Posterior cingulate gyrus (tissue), 11 donors: ENCODE measurements around the gene HABP4.
A peak's percentile ranks its signal among the peaks of the same experiment; 100 is the strongest.
"Not testable (repeated sequence)": the region's sequence is repeated elsewhere in the genome, so short reads cannot be mapped to it uniquely, and the experiment has no call there.

Experiments
- DNase-seq, 10 donors: peaks; one replicate each; pipeline versions ENCODE4 v3.0.0 to v3.0.0-alpha.2; 2020 to 2021; ENCODE audit warnings: mixed read lengths in 3 of 10
- intact Hi-C: fragments of 100-400 bp; cut with DNase I; formaldehyde crosslinking; loops from one replicate; pipeline ENCODE4 v1.15.1; 2023

Gene HABP4

DNA sequence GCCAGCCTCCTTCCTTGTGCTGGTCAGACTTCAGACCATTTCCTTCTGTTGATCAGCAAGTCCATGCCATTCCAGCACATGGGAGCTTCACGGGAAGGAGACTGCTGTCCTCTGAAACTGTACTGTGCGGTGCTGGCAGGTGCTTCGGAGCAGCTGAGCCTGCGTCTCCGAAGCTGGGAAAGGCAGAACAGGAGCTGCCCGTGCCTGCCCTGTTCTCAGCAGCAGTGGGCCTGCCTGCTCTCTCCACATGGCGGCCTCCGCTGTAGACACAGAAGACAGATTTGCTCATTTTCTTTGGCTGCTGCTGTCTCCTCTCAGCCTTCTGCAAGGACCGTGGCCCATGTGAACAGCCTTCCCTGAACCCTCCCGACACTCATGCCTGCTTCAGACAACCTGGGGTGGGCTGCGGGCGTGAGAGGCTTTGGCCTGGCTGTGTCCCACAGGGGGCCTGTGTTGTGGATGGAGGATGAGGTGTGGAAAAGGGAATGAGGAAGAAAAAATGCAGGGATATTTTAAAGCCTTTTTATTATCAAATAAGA, 43.1 kb downstream of the HABP4 start:
- DNase-seq = peak in 3 of 10 donors; percentile 52 to 90 (median 81)
- intact Hi-C loops = no loop called here

- peak in 1 of 10 donors; percentile 70 for DNase-seq
- intact Hi-C loops = no loop called here
Observed at GRCh38 chr9:96493757-96494156, 43.8 kb downstream of the HABP4 start.

- DNase-seq = peak in 1 of 10 donors; percentile 71
- intact Hi-C loops = no loop called here
Observed at GRCh38 chr9:96494215-96494800, 44.3 kb downstream of the HABP4 start.

DNA sequence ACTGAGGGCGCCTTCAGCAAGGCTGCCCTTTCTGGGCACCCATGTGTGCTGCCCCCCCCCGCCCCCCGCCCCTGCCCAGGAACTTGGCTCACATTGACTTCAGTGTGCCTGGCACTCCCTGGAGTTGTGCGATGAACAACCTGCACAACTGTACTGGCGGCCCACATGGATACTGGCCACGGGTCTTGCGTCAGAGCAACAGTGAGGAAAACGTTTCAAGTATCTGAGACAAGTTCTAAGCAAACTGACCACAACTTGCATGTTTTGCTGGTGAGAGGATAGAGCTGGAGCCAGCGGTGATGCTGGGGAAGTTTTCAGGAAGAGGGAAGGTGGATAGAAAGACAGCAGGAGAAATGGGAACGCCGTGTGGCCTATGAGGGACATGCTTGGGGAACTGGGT, 45.4 kb downstream of the HABP4 start:
- DNase-seq = no peak
- intact Hi-C loops = loop anchor here (5.0 kb wide), 1 partner anchor 57 kb away; no protein-coding TSS in a partner anchor

- DNase-seq = peak in 1 of 10 donors; percentile 87
- intact Hi-C loops = loop anchor here (5.0 kb wide), 1 partner anchor 56 kb away; no protein-coding TSS in a partner anchor
Observed at GRCh38 chr9:96496368-96497116, 46.6 kb downstream of the HABP4 start.

GRCh38 chr9:96497117-96497399, 47.1 kb downstream of the HABP4 start:
- intact Hi-C loops = loop anchor here (5.0 kb wide), 1 partner anchor 55 kb away; no protein-coding TSS in a partner anchor
- DNase-seq = peak in 1 of 10 donors; percentile 68

DNA sequence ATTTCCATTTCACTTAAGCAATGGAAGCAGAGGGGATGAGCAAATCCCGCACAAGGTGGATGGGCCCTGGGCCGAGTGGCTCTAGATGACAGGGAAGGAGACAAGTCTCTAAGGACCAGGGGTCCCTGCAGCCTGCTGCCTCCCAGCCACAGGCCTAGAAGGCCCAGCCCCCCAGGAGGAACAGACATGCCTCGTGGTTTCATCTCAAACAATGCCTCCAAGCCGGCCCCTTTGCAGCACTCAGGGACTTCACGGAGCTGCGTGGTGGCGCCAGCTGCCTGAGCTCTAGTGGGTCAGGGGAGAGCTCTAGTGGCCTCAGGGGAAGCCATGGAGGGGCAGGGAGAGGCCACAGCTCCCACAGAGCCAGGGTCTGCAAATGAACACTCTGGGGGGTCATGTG, 48.8 kb downstream of the HABP4 start:
- DNase-seq = peak in 1 of 10 donors; percentile 72
- intact Hi-C loops = loop anchor here (5.0 kb wide), 1 partner anchor 54 kb away; no protein-coding TSS in a partner anchor

- intact Hi-C loops = loop anchor here (5.0 kb wide), 1 partner anchor 53 kb away; no protein-coding TSS in a partner anchor
- DNase-seq = peak in 1 of 10 donors; percentile 68
Observed at GRCh38 chr9:96499257-96499656, 49.3 kb downstream of the HABP4 start.

DNA sequence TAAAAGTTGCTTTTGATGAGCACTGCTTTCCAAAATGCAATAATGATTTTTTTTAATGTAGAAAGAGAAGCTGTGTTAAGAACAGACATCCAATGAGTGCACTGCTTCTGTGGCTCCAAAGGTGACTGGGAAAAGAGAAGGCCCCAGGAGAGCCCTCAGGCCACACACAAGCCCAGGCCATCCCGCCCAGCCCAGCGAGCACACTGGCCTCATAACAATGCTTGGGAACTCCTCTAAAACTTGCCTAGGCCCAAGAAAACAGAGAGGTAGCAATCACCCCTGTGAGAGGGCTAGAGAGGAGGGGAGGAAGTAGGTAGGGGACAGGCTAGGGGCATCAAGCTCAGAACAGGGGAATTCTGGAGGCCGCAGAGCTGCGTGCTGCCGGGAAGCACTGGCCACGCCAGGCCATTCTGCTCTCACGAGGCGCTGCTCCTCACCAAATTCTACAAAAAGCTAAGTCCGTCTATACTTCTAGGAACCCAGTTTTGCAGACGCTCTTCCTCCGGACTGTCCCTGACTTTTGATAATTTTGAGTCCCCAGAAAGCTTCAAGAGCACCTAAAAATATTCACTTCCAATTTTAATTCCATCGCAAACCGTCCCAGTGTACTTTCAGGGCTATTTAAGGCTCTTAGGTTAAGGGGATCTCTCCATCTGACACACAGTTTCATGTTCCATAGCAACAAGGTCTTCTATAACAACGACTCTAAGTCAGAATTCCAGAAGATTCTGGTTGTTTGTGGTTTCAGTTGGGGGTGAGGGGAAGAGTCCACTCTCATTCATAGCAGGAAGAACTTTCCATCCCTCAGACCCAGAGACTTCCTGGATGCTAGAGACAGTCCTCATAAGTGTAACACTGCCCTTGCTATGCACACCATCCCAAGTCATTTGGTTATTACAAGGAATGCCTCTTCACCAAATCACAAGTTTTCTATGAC, 51.0 kb downstream of the HABP4 start:
- intact Hi-C loops = loop anchor here (10.0 kb wide), 1 partner anchor 114 kb away; the partner anchor contains the start of gene CDC14B
- peak in 1 of 10 donors; percentile 49 for DNase-seq

- intact Hi-C loops = loop anchor here (10.0 kb wide), 1 partner anchor 113 kb away; the partner anchor contains the start of gene CDC14B
- peak in 6 of 10 donors; percentile 37 to 92 (median 62) for DNase-seq
Observed at GRCh38 chr9:96501633-96502538, 51.9 kb downstream of the HABP4 start.

DNA sequence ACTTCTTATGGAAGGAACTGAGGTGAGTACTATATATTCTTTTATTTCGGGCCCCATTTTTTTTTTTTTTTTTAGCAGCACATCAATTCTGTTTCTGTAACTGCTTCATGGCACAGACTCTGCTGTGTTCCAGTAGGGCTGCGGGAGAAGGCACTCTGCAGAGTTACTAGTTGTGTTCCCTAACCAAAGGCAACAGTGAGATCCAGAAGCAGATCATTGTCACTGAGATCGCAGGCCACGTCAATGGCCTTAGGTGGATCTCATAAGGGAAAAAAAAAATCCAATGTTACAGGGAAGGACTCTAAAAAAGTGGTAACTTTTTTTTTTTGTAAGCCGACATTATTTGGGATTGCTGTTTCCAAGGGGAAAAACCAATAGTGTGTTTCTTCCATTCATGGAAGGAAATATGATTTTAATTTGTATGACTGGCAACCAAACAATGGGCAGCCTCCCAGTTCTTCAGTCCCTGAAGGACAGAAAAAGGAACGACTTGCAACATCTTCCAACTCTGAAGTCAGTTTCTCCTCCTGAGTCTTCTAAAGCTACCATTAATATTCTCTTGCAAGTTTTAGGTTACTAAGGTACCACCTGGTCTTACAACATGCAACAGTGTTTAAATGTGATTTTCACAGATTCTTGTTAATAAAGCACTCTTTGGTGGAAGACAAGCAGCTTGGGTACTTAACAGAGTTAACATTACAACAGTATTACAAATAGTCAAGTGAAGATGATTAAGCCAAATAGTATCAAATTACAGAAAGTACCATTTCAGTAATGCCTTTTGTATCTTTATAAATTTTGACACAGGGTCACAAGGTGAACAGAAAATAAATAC, 52.8 kb downstream of the HABP4 start:
- DNase-seq = no peak
- intact Hi-C loops = loop anchor here (10.0 kb wide), 1 partner anchor 112 kb away; the partner anchor contains the start of gene CDC14B

GRCh38 chr9:96503374-96503748, 53.4 kb downstream of the HABP4 start:
- not testable (repeated sequence) for DNase-seq
- intact Hi-C loops = loop anchor here (10.0 kb wide), 1 partner anchor 111 kb away; the partner anchor contains the start of gene CDC14B

DNA sequence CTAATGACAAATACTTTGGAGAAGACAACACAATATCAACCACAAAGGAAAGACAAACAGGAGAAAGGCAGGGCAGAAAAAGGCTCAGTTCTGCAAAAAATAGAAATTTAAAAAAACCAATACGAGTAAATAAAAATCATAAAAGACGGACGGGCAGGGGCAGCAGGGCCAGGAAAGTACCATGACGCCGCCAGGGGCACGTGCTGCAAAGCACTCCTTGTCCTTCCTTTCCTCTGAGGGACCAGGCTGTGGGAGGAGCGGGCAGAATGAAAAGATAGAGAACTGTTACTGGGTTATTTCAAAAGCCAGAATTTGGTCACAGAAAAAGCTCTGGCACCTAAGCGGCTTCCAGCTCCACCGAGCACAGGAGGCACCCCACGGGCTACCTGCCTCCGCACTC, 53.9 kb downstream of the HABP4 start:
- intact Hi-C loops = loop anchor here (10.0 kb wide), 1 partner anchor 111 kb away; the partner anchor contains the start of gene CDC14B
- peak in 2 of 10 donors; percentile 76 for DNase-seq

DNA sequence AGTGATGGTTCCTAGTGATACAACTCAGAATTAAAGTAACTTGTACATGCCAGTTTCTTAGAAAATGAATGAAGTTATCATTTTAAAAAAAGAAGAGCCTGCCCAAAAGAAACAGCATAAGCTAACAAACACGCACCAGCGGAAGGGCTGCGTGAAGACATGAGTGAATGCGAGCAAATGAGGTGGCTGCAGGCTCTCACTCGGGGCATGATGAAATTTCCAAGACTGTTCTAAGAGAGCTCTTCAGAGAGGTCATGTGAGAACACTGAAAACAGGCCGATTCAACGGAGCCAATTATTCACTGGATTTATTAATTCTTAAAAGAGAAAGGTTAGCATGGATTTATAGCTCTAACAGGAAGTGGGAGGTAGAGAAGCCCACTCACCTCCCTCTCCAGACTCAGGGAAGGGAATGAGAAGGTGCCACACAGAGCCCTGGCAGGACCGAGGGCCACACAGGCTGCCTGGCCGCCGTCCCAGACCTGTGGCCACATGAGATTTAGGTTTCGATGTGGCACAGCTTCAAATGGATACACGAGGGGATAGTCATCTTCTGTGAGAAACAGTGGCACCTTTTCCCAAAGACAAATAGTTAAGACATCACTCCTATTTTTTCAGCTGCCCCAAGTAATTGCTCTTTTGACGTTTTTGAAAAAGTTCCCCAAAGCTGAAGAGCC, 55.5 kb downstream of the HABP4 start:
- intact Hi-C loops = loop anchor here (10.0 kb wide), 1 partner anchor 109 kb away; the partner anchor contains the start of gene CDC14B
- no peak for DNase-seq

- intact Hi-C loops = loop anchor here (10.0 kb wide), 1 partner anchor 106 kb away; the partner anchor contains the start of gene CDC14B
- DNase-seq = peak in 1 of 10 donors; percentile 56
Observed at GRCh38 chr9:96508227-96508940, 58.4 kb downstream of the HABP4 start.

- intact Hi-C loops = loop anchor here (10.0 kb wide), 1 partner anchor 106 kb away; the partner anchor contains the start of gene CDC14B
- DNase-seq = peak in 1 of 10 donors; percentile 33
Observed at GRCh38 chr9:96509026-96509425, 59.1 kb downstream of the HABP4 start.

DNA sequence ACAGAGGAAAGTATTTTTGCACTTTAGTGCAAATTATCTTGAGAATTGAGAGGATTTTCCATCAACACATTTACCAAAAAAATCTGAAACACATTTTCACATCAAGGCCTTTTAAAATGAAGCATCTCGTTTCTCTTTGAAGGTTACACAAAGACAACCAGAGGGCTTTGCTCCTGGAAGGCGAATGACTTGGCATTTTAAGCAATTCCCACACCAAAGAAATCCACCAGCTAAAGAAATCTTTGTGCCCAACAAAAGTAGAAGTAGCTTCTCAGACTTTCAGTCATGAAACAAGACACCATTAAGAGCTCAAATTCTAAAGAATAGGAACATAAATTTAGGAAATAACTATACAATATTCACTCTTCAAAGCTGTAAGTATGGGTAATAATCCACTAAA, 59.9 kb downstream of the HABP4 start:
- DNase-seq = no peak
- intact Hi-C loops = loop anchor here (10.0 kb wide), 1 partner anchor 105 kb away; the partner anchor contains the start of gene CDC14B
